Head of caudate nucleus (tissue), 42 donors: ENCODE data around the gene KSR1.

ENCODE experiments used
- DNase-seq, 42 donors: peaks; one replicate each; pipeline versions ENCODE4 v3.0.0 to v3.0.0-alpha.2; 2020 to 2021; ENCODE audit warnings: mixed read lengths in 7 of 42
- intact Hi-C: fragments of 100-400 bp; cut with DNase I; formaldehyde crosslinking; loops from one replicate; pipeline ENCODE4 v1.15.0; 2022

Gene KSR1

DNA sequence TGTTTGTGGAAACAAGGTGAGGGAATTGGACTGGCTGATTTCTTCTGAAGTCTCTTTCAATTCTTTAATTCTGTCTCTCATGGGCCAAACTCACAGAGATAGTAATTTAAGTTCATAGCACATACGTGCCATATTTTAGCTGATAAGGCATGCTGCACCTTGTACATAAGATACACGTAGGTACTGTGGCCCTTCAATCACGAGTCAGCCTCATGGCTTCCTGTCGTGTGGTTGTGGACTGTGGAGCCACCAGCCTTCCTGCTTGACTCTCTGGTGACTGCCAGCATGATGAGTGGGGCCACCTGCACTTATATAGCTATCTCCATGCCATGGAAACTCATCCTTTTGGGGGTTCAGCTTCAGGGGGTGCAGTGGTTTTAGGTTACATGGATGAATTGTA, 25.1 kb downstream of the KSR1 start:
- intact Hi-C loops, result no loop called here

DNA sequence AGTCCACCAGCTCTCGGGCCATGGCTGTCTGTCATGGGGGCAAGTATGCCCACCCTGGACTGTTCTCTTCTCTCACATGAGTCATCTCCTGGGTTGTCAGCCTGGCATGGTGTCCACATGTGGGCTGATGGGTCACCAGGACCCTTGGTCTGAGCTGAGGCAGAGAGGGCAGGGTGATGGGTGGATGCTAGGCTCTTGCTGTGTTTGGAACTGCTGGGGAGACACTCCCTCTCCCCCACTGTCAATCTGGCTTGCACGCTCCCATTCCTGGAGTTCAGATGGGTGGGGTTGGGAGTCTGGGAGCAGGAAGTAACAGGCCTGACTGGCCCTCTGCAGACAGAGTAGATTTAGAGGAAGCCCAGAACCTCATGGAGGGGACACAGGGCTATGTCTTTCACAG, 28.9 kb downstream of the KSR1 start:
- no peak for DNase-seq
- intact Hi-C loops, result no loop called here

More for the DNA sequence above, 25.1 kb downstream of the KSR1 start:
- no peak for DNase-seq

DNA sequence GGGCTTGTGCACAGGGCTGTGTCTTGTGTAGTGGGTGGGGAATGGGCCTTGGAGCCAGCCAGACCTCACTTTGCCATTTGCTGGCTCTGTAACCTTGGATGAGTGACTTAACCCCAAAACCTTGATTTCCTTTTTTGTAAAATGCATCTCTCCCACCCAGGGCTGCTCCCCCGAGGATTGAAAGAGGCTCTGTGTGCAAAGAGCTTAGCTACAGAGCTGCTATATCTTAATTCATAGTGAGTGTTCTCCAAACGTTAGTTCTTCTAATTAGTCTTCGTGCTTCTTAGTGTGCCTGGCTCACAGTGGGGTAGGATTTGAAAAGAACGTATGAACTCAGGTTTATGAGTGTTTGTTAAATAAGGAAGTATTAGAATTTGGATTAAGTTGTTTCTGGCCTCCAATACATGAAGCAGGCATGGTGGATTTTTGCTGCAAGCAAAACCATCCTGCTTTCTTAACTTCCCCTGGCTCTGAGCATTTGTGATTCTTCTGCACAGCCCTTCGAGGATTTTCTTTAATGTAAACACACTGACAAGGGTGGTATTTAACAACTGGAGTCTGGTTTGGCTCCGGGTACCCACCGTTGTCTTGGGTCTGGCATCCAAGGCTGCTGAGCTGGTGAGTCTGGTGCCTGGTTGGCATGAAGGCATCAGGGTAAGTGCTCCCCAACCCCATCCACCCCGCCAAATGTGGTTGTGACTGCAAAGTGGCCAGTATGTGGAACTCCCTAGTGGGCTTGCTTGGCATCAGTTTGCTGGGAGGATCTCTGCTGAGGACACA, 29.7 kb downstream of the KSR1 start:
- DNase-seq, result no peak
- intact Hi-C loops, result no loop called here

DNA sequence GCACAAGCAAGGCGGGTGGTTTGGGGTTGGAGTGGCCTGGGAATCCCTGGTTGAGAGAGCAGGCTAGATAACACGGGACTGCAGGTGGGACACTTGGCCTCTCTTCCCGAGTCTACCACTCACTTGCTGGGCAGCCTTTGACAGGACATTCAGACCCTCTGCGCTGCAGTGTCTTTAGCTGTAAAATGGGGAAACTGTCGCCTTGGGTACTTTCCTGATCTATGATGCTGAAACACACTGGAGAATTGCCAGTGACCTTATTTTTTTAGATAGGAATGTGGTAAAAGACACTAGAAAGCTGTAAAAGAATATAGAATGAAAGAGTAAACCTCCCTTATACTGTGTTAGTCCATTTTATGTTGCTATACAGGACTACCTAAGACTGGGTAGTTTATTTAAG, 30.5 kb downstream of the KSR1 start:
- intact Hi-C loops, result no loop called here
- no peak for DNase-seq

DNA sequence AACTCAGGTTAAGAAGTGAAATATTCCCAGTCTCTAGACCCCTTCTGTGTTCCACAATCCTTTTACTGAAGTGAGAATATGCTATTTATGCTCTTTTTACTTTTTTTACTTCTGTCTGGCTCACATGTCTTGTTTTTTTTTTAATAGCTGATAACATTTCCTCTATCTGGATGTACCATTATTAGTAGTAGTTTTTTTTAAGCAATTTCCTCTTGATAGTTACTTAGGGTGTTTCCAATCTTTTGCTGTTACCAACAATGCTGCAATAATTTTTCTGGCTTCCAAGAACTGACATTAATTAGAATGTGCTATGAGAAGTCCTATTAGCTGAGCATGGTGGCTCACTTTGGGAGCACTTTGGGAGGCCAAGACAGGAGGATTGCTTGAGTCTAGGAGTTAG, 32.0 kb downstream of the KSR1 start:
- intact Hi-C loops, result no loop called here
- no peak for DNase-seq

DNA sequence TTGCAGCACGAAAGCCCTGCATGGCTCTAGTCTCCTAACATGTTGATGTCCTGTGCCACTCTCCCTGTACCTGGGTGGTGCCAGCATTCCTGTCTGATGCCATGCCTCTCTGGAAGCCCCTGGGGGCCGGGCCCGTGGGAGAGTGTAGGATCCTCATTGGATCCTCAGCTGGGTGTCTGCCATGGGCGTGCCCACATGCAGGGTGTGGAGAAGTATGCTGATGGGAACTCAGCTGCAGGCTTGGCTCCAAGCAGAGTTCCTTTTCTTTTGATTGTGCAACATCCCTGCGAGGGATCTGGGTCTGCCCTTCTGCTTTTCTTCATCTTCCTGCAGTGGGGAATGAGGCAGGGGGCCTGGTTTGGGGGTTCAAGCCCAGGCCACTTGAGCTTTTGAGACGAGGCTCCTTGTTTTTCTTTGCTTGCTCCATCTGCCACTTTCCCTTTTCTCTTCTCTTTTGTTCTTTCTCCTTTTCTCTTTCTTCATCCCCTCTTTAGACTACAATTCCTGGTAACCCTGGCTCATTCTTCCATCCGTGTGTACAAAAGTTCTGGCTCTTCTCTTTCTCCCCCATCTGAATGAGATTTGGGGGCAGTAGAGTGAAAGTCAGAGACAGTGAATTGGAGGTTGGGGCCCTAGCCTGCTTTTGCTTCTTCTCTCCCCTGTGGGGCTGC, 32.9 kb downstream of the KSR1 start:
- peak in 23 of 42 donors; percentile 13 to 68 (median 46) for DNase-seq
- intact Hi-C loops, result no loop called here

GRCh38 chr17:27490391-27490790, 34.1 kb downstream of the KSR1 start:
- intact Hi-C loops, result loop anchor here (10.0 kb wide), 1 partner anchor 84 kb away; no protein-coding TSS in a partner anchor
- no peak for DNase-seq

- DNase-seq, result peak in 13 of 42 donors; percentile 35 to 81 (median 46)
- intact Hi-C loops, result loop anchor here (10.0 kb wide), 1 partner anchor 83 kb away; no protein-coding TSS in a partner anchor
Measured at GRCh38 chr17:27491713-27492190, 35.5 kb downstream of the KSR1 start.

- DNase-seq, result no peak
- intact Hi-C loops, result loop anchor here (10.0 kb wide), 1 partner anchor 82 kb away; no protein-coding TSS in a partner anchor
Measured at GRCh38 chr17:27492470-27492869, 36.2 kb downstream of the KSR1 start.

GRCh38 chr17:27493088-27493487, 36.8 kb downstream of the KSR1 start:
- intact Hi-C loops, result loop anchor here (10.0 kb wide), 1 partner anchor 82 kb away; no protein-coding TSS in a partner anchor
- DNase-seq, result no peak

DNA sequence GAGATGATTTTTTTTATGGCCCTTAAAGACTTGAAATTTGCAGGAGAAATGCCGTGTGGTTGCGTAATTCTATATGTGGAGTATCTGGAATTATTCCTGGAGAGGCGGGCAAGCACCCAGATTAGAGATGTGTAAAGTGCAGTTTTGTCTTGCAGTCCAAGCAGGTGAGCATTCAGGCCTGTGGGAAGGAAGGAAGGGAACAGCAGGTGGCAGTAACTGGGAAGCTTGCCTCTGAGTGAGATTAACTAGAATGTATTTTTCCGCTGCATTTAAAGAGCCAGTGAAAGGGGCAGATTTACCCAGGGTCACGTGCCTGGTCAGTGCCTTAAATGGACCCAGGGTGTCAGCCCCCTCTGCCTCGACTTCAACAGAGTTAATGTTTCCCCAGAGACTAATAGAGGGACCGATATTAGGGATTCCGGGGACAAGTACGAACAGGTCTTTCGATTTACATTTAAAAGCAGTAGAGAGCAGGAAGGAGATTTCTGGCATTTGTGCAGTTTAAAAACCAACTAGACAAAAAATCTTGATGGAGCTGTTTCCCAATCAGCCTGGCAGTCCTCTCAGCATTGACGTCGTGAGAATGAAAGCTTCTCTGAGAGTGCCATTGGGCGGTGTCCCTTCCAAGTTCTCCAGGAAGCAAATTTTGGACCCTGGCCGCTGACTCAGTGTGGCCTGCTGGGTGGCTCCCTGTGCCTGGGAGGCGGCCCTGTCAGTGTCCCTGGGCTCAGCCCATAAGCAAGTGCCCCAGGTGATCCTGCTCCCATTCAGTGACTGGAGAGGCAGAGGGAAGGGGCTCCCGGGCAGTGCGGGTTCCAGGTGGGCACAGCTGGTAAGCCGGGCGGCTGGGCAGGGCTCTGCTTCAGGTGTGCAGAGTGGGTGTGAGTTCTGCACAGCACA, 38.2 kb downstream of the KSR1 start:
- intact Hi-C loops, result loop anchor here (10.0 kb wide), 1 partner anchor 80 kb away; no protein-coding TSS in a partner anchor
- peak in 33 of 42 donors; percentile 26 to 84 (median 58) for DNase-seq

DNA sequence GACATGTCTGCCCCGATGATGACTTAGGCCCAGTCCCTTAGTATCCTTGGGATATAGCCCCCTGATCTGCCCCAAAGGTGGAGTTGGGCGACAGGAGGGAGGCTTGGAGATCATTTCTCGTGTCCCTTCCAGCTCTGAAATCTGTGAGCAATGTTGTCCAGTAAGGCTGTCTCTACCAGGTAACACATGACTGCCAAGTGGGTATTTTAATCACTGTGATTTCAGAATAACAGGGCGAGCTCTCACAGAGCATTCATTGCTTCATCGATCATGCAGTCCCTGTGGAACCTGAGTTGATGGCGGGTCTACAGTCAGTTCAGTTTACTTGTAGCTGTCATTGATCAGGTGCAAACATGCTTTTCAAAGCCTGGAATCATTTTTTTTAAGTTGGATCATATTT, 39.2 kb downstream of the KSR1 start:
- intact Hi-C loops, result loop anchor here (10.0 kb wide), 1 partner anchor 79 kb away; no protein-coding TSS in a partner anchor

DNA sequence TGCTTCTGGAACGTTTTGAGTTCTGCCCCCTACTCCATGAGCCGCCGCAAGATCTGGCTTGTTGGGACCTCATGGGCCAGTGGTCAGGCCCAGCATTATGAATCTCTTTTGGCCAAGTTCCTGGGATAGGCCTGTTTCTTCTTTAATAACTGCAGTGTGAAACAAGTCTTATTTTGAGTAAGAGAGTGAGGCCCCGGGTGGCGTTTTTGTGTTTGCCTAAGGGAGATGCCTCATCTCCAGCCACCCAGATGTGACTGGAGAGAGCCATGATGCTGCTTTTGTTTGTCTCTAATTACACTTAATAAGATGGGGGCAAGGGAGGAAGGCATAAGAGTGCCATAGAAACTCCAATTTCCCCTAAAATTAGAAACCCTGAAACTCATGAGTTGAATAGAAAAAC, 39.8 kb downstream of the KSR1 start:
- DNase-seq, result no peak
- intact Hi-C loops, result loop anchor here (10.0 kb wide), 1 partner anchor 79 kb away; no protein-coding TSS in a partner anchor

More for the DNA sequence above, 39.2 kb downstream of the KSR1 start:
- DNase-seq, result no peak

GRCh38 chr17:27496437-27496943, 40.2 kb downstream of the KSR1 start:
- intact Hi-C loops, result loop anchor here (10.0 kb wide), 1 partner anchor 78 kb away; no protein-coding TSS in a partner anchor
- DNase-seq, result no peak

- intact Hi-C loops, result loop anchor here (10.0 kb wide), 1 partner anchor 78 kb away; no protein-coding TSS in a partner anchor
- no peak for DNase-seq
Measured at GRCh38 chr17:27496971-27497370, 40.7 kb downstream of the KSR1 start.

- no peak for DNase-seq
- intact Hi-C loops, result loop anchor here (10.0 kb wide), 1 partner anchor 77 kb away; no protein-coding TSS in a partner anchor
Measured at GRCh38 chr17:27497696-27498095, 41.4 kb downstream of the KSR1 start.

- intact Hi-C loops, result loop anchor here (10.0 kb wide), 1 partner anchor 76 kb away; no protein-coding TSS in a partner anchor
- no peak for DNase-seq
Measured at GRCh38 chr17:27498615-27499309, 42.5 kb downstream of the KSR1 start.
